UCSD-AML1 (cell line): ENCODE measurements around the gene STAU1.
"Not testable (repeated sequence)": the region's sequence is repeated elsewhere in the genome, so short reads cannot be mapped to it uniquely, and the experiment has no call there.

Experiments
- DNase-seq: peaks from one replicate; lab custom pipeline; 2025; ENCODE audit not compliant: unreplicated experiment; lab: John Stamatoyannopoulos, UW

Gene STAU1

GRCh38 chr20:49166534-49167449, 21.3 kb downstream of the STAU1 start:
- DNase-seq, result no peak

- DNase-seq, result no peak
These were observed 22.5 kb downstream of the STAU1 start for GRCh38 chr20:49165611-49166010.

DNA sequence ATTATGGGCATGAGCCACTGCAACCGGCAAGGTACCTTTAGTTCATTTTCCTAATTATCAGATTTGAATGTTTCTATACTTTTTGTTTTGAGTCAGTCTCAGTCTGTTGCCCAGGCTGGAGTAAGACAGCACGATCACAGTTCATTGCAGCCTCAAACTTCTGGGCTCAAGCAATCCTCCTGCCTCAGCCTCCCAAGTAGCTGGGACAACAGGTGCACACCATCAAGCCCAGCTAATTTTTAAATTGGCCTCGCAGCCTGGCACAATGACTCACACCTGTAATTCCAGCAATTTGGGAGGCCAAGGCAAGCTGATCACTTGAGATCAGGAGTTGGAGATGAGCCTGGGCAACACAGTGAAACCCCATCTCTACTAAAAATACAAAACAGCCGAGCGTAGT, 24.4 kb downstream of the STAU1 start:
- DNase-seq, result no peak

DNA sequence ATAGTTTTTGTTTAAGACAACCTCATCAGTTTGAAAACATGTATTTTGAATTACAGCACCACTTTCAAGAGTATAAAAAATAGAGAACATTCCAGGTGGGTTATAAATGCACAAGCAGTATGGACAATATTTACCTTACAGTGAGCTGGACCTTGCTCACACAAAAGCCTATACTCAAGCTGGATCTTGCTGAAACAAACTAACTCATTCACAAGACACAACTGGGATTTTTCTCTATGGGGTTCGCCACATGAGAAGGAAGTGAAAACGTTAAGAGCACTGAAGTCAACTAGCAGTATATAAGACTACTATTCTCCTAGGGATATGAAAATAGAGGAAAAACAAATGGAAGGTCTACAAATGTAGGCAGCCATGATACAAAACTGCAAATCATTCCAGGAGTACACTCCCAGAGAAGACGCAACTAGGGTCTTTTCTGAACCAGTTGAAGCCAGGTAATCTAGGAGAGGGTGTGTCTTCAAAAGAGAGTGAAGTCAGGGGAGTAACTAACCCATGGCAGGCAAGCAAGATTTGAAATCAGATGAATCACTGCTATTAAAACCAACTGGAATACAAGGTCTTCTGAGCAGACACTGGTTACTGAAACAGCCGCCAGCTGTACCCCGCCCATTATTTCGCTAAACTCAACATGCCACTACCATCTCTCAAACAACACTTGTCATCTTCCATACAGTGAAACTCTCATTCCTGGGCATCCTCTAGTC, 26.5 kb downstream of the STAU1 start:
- no peak for DNase-seq

DNA sequence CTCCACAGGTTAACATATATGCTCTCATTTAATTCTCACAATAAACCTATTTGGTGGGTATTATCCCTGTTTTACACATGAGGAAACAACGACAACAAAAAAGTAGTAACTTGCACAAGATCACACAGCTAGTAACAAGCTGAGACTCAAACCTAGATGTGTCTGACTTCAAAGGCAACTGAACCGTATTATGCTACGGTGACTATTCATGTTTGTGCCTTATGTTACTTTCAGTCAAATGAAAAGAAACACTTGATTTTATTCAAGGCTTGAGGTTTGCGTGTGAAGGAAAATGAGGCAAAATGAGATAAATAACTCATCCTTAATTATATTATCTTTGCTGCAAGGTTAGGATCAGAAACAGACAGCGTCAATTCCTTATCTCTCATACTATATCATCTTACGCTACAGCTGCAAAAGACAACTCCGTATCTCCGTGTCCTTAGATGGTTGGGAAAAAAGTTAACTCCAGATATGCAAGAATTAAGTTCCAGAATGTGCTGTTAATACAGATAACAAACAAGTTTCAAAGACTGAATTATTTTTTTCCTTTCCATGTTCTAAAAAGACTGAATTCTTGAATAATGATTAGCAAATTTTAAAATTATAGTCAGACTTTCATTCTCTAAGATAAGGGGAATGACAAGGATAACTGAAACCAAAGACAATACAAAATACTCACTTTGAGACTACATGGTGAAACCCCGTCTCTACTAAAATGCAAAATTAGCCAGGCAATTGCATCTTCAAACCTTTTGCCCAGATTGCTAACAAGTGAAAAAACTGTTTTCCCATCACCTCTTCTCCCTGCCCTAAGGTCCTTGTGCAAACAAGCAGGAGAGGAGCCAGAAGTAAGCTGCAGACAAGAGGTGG, 27.8 kb downstream of the STAU1 start:
- no peak for DNase-seq

- no peak for DNase-seq
These were observed 31.0 kb downstream of the STAU1 start for GRCh38 chr20:49157146-49157545.

- DNase-seq, result no peak
These were observed 31.7 kb downstream of the STAU1 start for GRCh38 chr20:49156481-49156880.

DNA sequence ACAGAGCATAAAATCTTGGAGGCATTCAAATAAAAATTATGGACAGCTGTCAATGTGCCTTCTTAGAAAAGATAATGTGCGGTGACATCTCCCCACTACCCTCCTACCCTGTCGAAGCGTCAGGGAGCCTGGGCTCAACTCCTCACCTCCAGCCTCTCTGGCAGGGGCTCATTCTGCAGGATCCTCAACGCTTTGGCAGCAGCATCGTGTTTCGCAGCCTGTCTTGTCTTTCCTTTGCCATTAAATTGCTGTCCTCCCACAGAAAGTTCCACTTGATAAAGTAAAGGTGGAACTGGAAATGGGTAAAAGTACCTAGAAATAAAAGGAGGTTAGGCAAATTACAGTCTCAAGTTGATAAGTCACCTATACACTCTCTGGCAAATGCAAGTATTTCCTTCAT, 36.7 kb downstream of the STAU1 start:
- DNase-seq, result no peak

- no peak for DNase-seq
These were observed 38.7 kb downstream of the STAU1 start for GRCh38 chr20:49149281-49150045.

DNA sequence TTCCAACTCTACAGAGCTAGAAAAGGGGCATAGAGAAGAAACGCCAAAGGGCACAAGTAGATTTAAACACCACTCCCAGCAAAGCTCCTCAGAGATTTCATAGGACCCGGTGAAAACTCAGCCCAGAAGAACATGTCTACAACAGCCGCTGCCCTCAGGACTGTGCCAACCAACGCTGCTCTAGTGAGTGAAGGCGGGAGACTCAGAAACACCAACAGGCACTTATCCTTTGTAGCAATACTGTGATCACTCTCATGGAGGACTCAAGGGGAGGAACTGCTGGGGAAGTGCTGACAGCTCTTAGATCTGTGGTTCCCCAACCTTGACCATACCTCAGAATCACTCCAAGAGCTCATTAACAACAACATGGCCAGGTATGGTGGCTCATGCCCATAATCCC, 39.5 kb downstream of the STAU1 start:
- no peak for DNase-seq

- no peak for DNase-seq
These were observed 40.8 kb downstream of the STAU1 start for GRCh38 chr20:49147296-49147695.

DNA sequence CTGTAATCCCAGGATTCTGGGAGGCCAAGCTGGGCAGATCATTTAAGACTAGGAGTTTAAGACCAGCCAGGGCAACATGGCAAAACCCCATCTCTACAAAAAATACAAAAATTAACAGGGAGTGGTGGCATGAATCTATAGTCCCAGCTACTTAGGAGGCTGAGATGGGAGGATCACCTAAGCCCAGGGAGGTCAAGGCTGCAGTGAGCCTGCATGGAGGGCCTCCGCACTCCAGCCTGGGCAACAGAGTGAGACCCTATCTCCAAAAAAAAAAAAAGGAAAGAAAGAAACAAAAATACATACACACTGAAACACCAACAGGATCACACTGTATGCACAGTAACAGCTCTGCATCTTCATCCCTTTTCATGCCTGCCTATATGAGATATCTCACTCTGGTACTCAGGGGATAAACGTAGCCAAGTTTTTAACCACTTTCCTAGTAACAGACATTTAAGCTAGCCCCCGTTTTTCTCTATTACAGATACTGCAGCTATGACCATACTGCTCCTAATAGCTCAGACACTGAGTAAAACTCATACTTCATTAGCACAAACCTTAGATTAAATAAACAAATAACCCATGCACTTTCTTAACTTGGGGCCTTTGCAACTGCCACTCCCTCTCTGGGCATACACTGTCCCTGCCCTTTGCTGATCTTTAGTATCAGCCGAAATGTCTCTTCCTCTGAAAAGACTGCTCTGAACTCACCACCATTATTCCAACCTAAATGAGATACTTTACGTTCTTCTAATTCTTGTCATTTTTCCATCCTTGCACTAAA, 41.5 kb downstream of the STAU1 start:
- DNase-seq, result no peak

DNA sequence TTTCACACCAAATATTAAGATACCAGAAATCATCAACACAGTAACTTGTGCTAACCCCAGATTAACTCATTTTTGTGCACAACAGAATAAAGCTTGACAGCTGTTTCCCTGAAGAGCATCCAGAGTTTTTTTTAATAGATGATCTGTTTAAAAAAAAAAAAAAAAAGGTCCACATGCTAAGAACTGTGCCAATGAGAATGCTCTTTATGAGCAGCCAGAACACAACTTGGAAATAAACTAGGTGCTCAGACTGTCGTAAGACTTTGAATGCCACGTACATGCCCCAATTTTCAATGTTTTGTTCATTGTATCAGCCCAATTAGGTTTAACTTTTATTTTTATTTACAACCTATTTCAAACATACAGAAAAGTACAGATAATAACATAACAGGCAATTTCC, 47.3 kb downstream of the STAU1 start:
- no peak for DNase-seq

DNA sequence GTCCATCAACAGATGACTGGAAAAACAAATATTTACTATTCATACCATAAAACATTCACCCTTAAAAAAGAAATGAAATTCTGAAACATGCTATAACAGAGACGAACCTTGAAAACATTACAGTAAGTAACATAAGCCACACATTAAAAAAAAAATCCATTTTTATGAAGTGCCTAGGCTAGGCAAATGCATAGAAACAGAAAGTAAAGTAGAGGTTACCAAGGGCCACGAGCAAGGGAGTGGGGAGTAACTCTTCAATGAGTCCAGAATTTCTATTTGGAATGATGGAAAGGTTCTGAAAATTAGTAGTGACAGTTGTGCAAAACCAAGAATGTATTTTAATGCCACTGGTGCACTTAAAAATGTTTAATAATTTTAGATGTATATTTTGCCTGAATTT, 47.7 kb downstream of the STAU1 start:
- DNase-seq, result no peak

DNA sequence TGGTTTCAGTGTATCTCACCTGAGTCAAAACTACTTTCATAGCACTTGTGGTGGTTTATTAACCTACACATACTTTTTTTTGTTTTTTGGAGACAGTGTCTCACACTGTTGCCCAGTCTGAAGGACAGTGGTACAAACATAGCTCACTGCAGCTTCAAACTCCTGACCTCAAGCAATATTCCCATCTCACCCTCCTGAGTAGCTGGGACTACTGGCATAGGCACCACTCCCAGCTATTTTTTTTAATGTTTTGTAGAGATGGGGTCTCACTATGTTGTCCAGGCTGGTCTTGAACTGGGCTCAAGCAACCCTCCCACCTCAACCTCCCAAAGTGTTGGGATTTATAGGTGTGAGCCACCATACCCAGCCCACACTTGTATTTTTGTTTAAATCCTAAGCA, 49.7 kb downstream of the STAU1 start:
- DNase-seq, result no peak

GRCh38 chr20:49136817-49137571, 51.1 kb downstream of the STAU1 start:
- DNase-seq, result no peak

DNA sequence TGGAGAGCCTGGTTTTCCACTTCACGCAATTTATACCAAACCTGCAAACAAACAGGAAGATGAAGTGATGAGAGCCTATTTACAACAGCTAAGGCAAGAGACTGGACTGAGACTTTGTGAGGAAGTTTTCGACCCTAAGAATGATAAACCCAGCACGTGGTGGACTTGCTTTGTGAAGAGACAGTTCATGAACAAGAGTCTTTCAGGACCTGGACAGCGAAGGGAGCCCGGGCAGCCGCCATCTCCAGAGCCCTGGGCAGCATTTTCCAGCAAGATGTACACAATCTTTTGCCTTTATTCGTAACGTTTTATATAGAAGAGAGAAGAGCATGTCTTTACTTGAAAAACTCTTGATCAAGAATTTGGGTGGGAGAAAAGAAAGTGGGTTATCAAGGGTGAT, 53.3 kb downstream of the STAU1 start:
- not testable (repeated sequence) for DNase-seq

DNA sequence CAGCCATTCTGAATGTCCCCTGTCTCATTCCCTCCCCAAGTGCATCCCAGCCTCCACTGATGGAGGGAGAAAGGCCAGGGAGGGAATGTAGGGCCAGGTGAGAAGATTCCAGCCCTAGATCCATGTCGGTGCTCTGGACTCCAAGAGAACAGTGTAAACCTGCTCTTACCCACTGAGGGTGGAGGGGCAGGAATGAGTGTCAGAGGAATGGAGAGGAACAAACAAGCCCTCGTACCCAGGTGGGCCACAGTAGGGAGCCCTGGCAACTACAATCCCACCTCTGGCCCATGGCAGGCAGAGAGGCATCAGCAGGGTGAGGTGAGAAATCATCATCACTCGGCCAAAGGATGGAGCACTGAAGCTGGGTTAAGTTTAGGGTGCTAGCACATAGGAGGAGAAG, 54.6 kb downstream of the STAU1 start:
- no peak for DNase-seq

- DNase-seq, result no peak
These were observed 55.1 kb downstream of the STAU1 start for GRCh38 chr20:49132995-49133478.
